B cell (primary cell): ENCODE measurements around the gene GNLY.

ENCODE experiments used
- EZH2 ChIP-seq: IDR thresholded peaks from 2 replicates; pipeline ENCODE4 v1.6.1; 2012; ENCODE audit warnings: borderline replicate concordance, low read depth, mild to moderate bottlenecking, moderate library complexity, low read length; ENCODE audit not compliant: insufficient read depth, poor library complexity, severe bottlenecking
- TF ChIP-seq, protein P1 (sequence below): fragments of 200-600 bp; IDR thresholded peaks from one replicate; pipeline ENCODE4 v1.8.0; 2022; ENCODE audit warnings: antibody characterized with exemption, mild to moderate bottlenecking

DNA sequence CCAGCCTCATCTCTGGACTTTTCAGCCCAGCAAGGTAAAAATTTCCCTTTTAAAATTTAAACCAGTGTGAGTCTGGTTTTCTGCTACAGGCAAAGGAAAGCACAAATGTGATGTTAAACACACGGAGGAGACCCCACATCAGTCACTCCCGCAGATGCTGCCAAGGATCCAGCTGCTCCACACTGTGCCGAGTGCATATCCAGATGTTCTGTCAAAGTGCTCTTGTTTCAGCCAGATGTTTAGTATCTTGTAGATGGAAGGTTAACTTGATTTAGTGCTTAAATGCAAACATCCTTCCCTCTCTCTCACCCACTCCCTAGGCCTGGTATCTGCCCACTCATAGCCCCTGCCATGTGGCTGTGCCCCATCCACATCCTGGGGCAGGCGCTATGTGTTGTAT is 43.8 kb downstream of the GNLY start:
- TF ChIP-seq, protein P1, sequence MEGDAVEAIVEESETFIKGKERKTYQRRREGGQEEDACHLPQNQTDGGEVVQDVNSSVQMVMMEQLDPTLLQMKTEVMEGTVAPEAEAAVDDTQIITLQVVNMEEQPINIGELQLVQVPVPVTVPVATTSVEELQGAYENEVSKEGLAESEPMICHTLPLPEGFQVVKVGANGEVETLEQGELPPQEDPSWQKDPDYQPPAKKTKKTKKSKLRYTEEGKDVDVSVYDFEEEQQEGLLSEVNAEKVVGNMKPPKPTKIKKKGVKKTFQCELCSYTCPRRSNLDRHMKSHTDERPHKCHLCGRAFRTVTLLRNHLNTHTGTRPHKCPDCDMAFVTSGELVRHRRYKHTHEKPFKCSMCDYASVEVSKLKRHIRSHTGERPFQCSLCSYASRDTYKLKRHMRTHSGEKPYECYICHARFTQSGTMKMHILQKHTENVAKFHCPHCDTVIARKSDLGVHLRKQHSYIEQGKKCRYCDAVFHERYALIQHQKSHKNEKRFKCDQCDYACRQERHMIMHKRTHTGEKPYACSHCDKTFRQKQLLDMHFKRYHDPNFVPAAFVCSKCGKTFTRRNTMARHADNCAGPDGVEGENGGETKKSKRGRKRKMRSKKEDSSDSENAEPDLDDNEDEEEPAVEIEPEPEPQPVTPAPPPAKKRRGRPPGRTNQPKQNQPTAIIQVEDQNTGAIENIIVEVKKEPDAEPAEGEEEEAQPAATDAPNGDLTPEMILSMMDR, result no peak
- TF ChIP-seq EZH2, result no peak
